ENCODE measurements around the gene STARD13. TPM values are rescaled to one million over a fixed set of nuclear protein-coding genes. Genes with fewer than 3 reads are reported as not detected.

The STARD13 gene
- total RNA-seq, 1 donor from 2014 or later: 2.0 TPM

- H3K4me2 ChIP-seq: no peak overlapping the region
- H3K4me3 Mint-ChIP-seq: no peak overlapping the region
- H3K9me3 Mint-ChIP-seq: no peaks in the 10 kb centered on the region
- H3K27me3 Mint-ChIP-seq (ENCODE audit: insufficient read depth, low read depth): no peaks in the 10 kb centered on the region
- H3K9me3 ChIP-seq (ENCODE audit: low read depth): no peaks in the 10 kb centered on the region
- H2AFZ ChIP-seq (replicated peaks): no peak overlapping the region
- H3K4me3 ChIP-seq: no peak overlapping the region
- TF ChIP-seq, protein P1, sequence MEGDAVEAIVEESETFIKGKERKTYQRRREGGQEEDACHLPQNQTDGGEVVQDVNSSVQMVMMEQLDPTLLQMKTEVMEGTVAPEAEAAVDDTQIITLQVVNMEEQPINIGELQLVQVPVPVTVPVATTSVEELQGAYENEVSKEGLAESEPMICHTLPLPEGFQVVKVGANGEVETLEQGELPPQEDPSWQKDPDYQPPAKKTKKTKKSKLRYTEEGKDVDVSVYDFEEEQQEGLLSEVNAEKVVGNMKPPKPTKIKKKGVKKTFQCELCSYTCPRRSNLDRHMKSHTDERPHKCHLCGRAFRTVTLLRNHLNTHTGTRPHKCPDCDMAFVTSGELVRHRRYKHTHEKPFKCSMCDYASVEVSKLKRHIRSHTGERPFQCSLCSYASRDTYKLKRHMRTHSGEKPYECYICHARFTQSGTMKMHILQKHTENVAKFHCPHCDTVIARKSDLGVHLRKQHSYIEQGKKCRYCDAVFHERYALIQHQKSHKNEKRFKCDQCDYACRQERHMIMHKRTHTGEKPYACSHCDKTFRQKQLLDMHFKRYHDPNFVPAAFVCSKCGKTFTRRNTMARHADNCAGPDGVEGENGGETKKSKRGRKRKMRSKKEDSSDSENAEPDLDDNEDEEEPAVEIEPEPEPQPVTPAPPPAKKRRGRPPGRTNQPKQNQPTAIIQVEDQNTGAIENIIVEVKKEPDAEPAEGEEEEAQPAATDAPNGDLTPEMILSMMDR (IDR thresholded peaks at IDR 0.05): no peak
- no peaks in the 10 kb centered on the region for H3F3A ChIP-seq (ENCODE audit: low read depth)
- no peaks in the 10 kb centered on the region for H3K4me1 ChIP-seq
- H3K4me1 Mint-ChIP-seq: peaks cover 5% of the 10 kb centered on the region
- no peak overlapping the region for H3K27ac Mint-ChIP-seq
- no peaks in the 10 kb centered on the region for H3K27me3 ChIP-seq
- DNase-seq (ENCODE audit: low spot score): no peak
- no peaks in the 10 kb centered on the region for H4K20me1 ChIP-seq (ENCODE audit: low read depth)
- H3K36me3 ChIP-seq: no peaks in the 10 kb centered on the region
- no peak overlapping the region for H3K9ac ChIP-seq
- peaks cover 5% of the 10 kb centered on the region for H3K36me3 Mint-ChIP-seq
- H3K79me2 ChIP-seq (ENCODE audit: low read depth): no peaks in the 10 kb centered on the region
- H3K27ac ChIP-seq: no peak overlapping the region
Measured at GRCh38 chr13:33169273-33169980, 116.1 kb downstream of the STARD13 start.

GRCh38 chr13:33168321-33168960, 117.1 kb downstream of the STARD13 start:
- Histone ChIP-seq H3K79me2 (ENCODE audit: low read depth) (no peaks in the 10 kb centered on the region), H3F3A (ENCODE audit: low read depth) (no peaks in the 10 kb centered on the region), H3K36me3 (no peaks in the 10 kb centered on the region), H2AFZ (replicated peaks) (no peak overlapping the region), H3K9me3 (ENCODE audit: low read depth) (no peaks in the 10 kb centered on the region), H3K4me1 (no peaks in the 10 kb centered on the region), H3K4me2 (no peak overlapping the region), H4K20me1 (ENCODE audit: low read depth) (no peaks in the 10 kb centered on the region), H3K27me3 (no peaks in the 10 kb centered on the region), H3K9ac (no peak overlapping the region), H3K27ac (no peak overlapping the region), H3K4me3 (no peak overlapping the region)
- TF ChIP-seq EZH2phosphoT487 (IDR thresholded peaks at IDR 0.05) (no peak), EZH2 (IDR thresholded peaks at IDR 0.05) (no peak)
- TF ChIP-seq, protein P1 (IDR thresholded peaks at IDR 0.05): no peak
- Mint-ChIP-seq H3K27ac (no peak overlapping the region), H3K4me1 (peaks cover 5% of the 10 kb centered on the region), H3K27me3 (ENCODE audit: insufficient read depth, low read depth) (no peaks in the 10 kb centered on the region), H3K9me3 (no peaks in the 10 kb centered on the region), H3K4me3 (no peak overlapping the region), H3K36me3 (peaks cover 5% of the 10 kb centered on the region)
- no peak for DNase-seq (ENCODE audit: low spot score)

DNA sequence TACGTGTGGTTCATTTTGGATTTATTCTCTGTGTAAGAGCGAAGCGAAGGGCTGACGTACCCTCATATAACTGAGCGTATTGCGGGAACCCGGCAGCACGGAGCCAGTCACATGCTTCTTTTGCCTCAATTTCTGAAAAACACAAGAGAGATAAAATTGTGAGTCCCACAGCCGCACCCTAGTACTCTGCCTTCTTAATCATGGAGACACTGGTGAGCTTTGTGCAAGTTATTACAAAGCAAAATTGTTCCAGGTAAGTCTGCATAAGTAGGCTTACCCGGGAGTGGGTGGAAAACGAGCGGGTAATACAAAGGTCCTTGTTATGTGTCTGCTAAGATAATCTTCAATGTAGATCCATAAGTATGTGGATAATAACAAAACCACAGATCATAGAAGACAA, 118.1 kb downstream of the STARD13 start:
- Mint-ChIP-seq H3K4me3 (no peak overlapping the region), H3K27me3 (ENCODE audit: insufficient read depth, low read depth) (no peaks in the 10 kb centered on the region), H3K4me1 (peaks cover 3% of the 10 kb centered on the region), H3K27ac (no peak overlapping the region), H3K36me3 (peaks cover 9% of the 10 kb centered on the region), H3K9me3 (peaks cover 5% of the 10 kb centered on the region)
- H3K9ac ChIP-seq: no peak overlapping the region
- no peaks in the 10 kb centered on the region for H3F3A ChIP-seq (ENCODE audit: low read depth)
- no peaks in the 10 kb centered on the region for H3K4me1 ChIP-seq
- H3K36me3 ChIP-seq: no peaks in the 10 kb centered on the region
- no peak overlapping the region for H3K27ac ChIP-seq
- no peak overlapping the region for H2AFZ ChIP-seq (replicated peaks)
- no peaks in the 10 kb centered on the region for H3K27me3 ChIP-seq
- no peaks in the 10 kb centered on the region for H3K79me2 ChIP-seq (ENCODE audit: low read depth)
- TF ChIP-seq, protein P1 (IDR thresholded peaks at IDR 0.05): no peak
- TF ChIP-seq EZH2phosphoT487 (IDR thresholded peaks at IDR 0.05): no peak
- TF ChIP-seq EZH2 (IDR thresholded peaks at IDR 0.05): no peak
- H3K4me2 ChIP-seq: no peak overlapping the region
- DNase-seq (ENCODE audit: low spot score): no peak
- H4K20me1 ChIP-seq (ENCODE audit: low read depth): no peaks in the 10 kb centered on the region
- H3K9me3 ChIP-seq (ENCODE audit: low read depth): no peaks in the 10 kb centered on the region
- H3K4me3 ChIP-seq: no peak overlapping the region
